HEK293 (cell line): ENCODE measurements around the gene IRX4.
A peak's percentile ranks its signal among the peaks of the same experiment; 100 is the strongest.

ENCODE experiments used
- BCL11A ChIP-seq: fragments of 450-650 bp; formaldehyde crosslinking; IDR thresholded peaks from 2 replicates; pipeline ENCODE4 v1.5.1; 2016; ENCODE audit warnings: low read depth, missing biosample characterization, missing genetic modification characterization
- CTCF ChIP-seq: fragments of 450-650 bp; formaldehyde crosslinking; IDR thresholded peaks from 2 replicates; pipeline ENCODE4 v1.5.1; 2016; ENCODE audit warnings: missing biosample characterization, missing genetic modification characterization
- IKZF3 ChIP-seq: fragments of 450-650 bp; IDR thresholded peaks from 2 replicates; pipeline ENCODE4 v1.5.0; 2018; ENCODE audit warnings: missing biosample characterization, mild to moderate bottlenecking, missing genetic modification characterization, moderate library complexity
- KLF17 ChIP-seq: fragments of 450-650 bp; formaldehyde crosslinking; IDR thresholded peaks from 2 replicates; pipeline ENCODE4 v1.5.1; 2016; ENCODE audit warnings: missing biosample characterization, missing genetic modification characterization
- SETDB1 ChIP-seq: IDR thresholded peaks from one replicate; pipeline ENCODE4 v1.6.1; 2017; ENCODE audit warnings: mild to moderate bottlenecking, low read length, moderate library complexity, mixed read lengths; ENCODE audit not compliant: insufficient read length
- TRIM28 ChIP-seq: IDR thresholded peaks from 2 replicates; pipeline ENCODE4 v1.6.1; 2011; ENCODE audit warnings: low read length, control low read depth, borderline replicate concordance
- ZBTB1 ChIP-seq: fragments of 450-650 bp; formaldehyde crosslinking; IDR thresholded peaks from 2 replicates; pipeline ENCODE4 v1.5.1; 2016; ENCODE audit warnings: missing biosample characterization, missing genetic modification characterization
- ZBTB8A ChIP-seq: fragments of 450-650 bp; formaldehyde crosslinking; IDR thresholded peaks from 2 replicates; pipeline ENCODE4 v1.5.1; 2016; ENCODE audit warnings: missing biosample characterization, missing genetic modification characterization
- ZNF146 ChIP-seq: fragments of 450-650 bp; formaldehyde crosslinking; IDR thresholded peaks from 2 replicates; pipeline ENCODE4 v1.5.1; 2016; ENCODE audit warnings: missing biosample characterization, missing genetic modification characterization
- ZNF148 ChIP-seq: fragments of 450-650 bp; formaldehyde crosslinking; IDR thresholded peaks from 2 replicates; pipeline ENCODE4 v1.5.0; 2017; ENCODE audit warnings: missing biosample characterization, missing genetic modification characterization, borderline replicate concordance
- ZNF16 ChIP-seq: fragments of 450-650 bp; formaldehyde crosslinking; IDR thresholded peaks from 2 replicates; pipeline ENCODE4 v1.5.1; 2016; ENCODE audit warnings: low read depth, missing biosample characterization, missing genetic modification characterization
- ZNF175 ChIP-seq: fragments of 450-650 bp; formaldehyde crosslinking; IDR thresholded peaks from 2 replicates; pipeline ENCODE4 v1.5.1; 2016; ENCODE audit warnings: missing biosample characterization, missing genetic modification characterization
- ZNF280D ChIP-seq: fragments of 450-650 bp; formaldehyde crosslinking; IDR thresholded peaks from 2 replicates; pipeline ENCODE4 v1.5.1; 2016; ENCODE audit warnings: missing biosample characterization, missing genetic modification characterization
- ZNF324 ChIP-seq: fragments of 450-650 bp; formaldehyde crosslinking; IDR thresholded peaks from 2 replicates; pipeline ENCODE4 v1.5.1; 2016; ENCODE audit warnings: missing biosample characterization, missing genetic modification characterization
- ZNF391 ChIP-seq: fragments of 450-650 bp; formaldehyde crosslinking; IDR thresholded peaks from 2 replicates; pipeline ENCODE4 v1.5.1; 2016; ENCODE audit warnings: low read depth, missing biosample characterization, missing genetic modification characterization, borderline replicate concordance
- ZNF426 ChIP-seq: fragments of 450-650 bp; formaldehyde crosslinking; IDR thresholded peaks from 2 replicates; pipeline ENCODE4 v1.5.1; 2017; ENCODE audit warnings: missing biosample characterization, missing genetic modification characterization, mild to moderate bottlenecking, inconsistent platforms, moderate library complexity
- ZNF513 ChIP-seq: fragments of 450-650 bp; IDR thresholded peaks from 2 replicates; pipeline ENCODE4 v1.5.1; 2018; ENCODE audit warnings: missing biosample characterization, missing genetic modification characterization
- ZNF521 ChIP-seq: fragments of 450-650 bp; formaldehyde crosslinking; IDR thresholded peaks from 2 replicates; pipeline ENCODE4 v1.5.1; 2017; ENCODE audit warnings: missing biosample characterization, mild to moderate bottlenecking, missing genetic modification characterization
- ZNF561 ChIP-seq: fragments of 450-650 bp; IDR thresholded peaks from 2 replicates; pipeline ENCODE4 v1.5.1; 2018; ENCODE audit warnings: missing biosample characterization, missing genetic modification characterization, borderline replicate concordance
- ZNF610 ChIP-seq: fragments of 450-650 bp; formaldehyde crosslinking; IDR thresholded peaks from 2 replicates; pipeline ENCODE4 v1.5.1; 2016; ENCODE audit warnings: missing biosample characterization, missing genetic modification characterization, borderline replicate concordance
- ZNF660 ChIP-seq: fragments of 450-650 bp; IDR thresholded peaks from 2 replicates; pipeline ENCODE4 v1.5.1; 2018; ENCODE audit warnings: missing biosample characterization, mild to moderate bottlenecking, missing genetic modification characterization
- ZNF664 ChIP-seq: fragments of 450-650 bp; formaldehyde crosslinking; IDR thresholded peaks from 2 replicates; pipeline ENCODE4 v1.5.1; 2016; ENCODE audit warnings: missing biosample characterization, missing genetic modification characterization
- ZNF768 ChIP-seq: fragments of 450-650 bp; formaldehyde crosslinking; IDR thresholded peaks from 2 replicates; pipeline ENCODE4 v1.5.1; 2018; ENCODE audit warnings: missing biosample characterization, mild to moderate bottlenecking, missing genetic modification characterization
- ZNF776 ChIP-seq: fragments of 450-650 bp; formaldehyde crosslinking; IDR thresholded peaks from 2 replicates; pipeline ENCODE4 v1.5.0; 2017; ENCODE audit warnings: missing biosample characterization, missing genetic modification characterization, borderline replicate concordance
- ZSCAN18 ChIP-seq: fragments of 450-650 bp; formaldehyde crosslinking; IDR thresholded peaks from 2 replicates; pipeline ENCODE4 v1.5.1; 2016; ENCODE audit warnings: missing biosample characterization, missing genetic modification characterization
- ZXDB ChIP-seq: fragments of 450-650 bp; formaldehyde crosslinking; IDR thresholded peaks from 2 replicates; pipeline ENCODE4 v1.5.1; 2016; ENCODE audit warnings: missing biosample characterization, missing genetic modification characterization

Gene IRX4

GRCh38 chr5:1865948-1866347 lies 16.8 kb downstream of the IRX4 start (continued):
- TF ChIP-seq ZNF776 (tag by site-specific recombination) (no peak), SETDB1 (peak; percentile 15), ZNF391 (tag by site-specific recombination) (no peak), ZBTB8A (tag by site-specific recombination) (no peak), ZNF768 (tag by site-specific recombination) (no peak), IKZF3 (no peak), ZNF664 (tag by site-specific recombination) (no peak), ZNF561 (tag by site-specific recombination) (no peak), ZNF324 (tag by site-specific recombination) (no peak), ZNF521 (tag by site-specific recombination) (no peak), ZNF513 (tag by site-specific recombination) (no peak), ZNF175 (tag by site-specific recombination) (no peak), ZNF660 (tag by site-specific recombination) (no peak), ZNF280D (tag by site-specific recombination) (no peak), ZNF146 (tag by site-specific recombination) (no peak), ZNF426 (no peak), ZNF610 (tag by site-specific recombination) (no peak), CTCF (no peak), KLF17 (tag by site-specific recombination) (peak; percentile 26; the same call in 1 of the 2 replicates), ZSCAN18 (no peak), BCL11A (tag by site-specific recombination) (no peak), ZNF16 (no peak), TRIM28 (0 out of 2 replicates have a peak, but pooled peaks have one; percentile 32), ZNF148 (tag by site-specific recombination) (no peak), ZBTB1 (tag by site-specific recombination) (no peak), ZXDB (tag by site-specific recombination) (no peak)
